Vagina (tissue), 2 donors: ENCODE data around the gene ATRN. TPM values are rescaled to one million over a fixed set of nuclear protein-coding genes. Genes with fewer than 3 reads are reported as not detected.
A peak's percentile ranks its signal among the peaks of the same experiment; 100 is the strongest.

Source experiments
- DNase-seq, 2 donors: peaks; one replicate each; pipeline ENCODE4 v3.0.0-alpha.2; 2017; ENCODE audit errors: extremely low spot score in 2 of 2
- H3K27ac ChIP-seq: fragments of 200-600 bp; sonication (generic); one replicate; pipeline ENCODE4 v1.5.1; 2019
- H3K27me3 ChIP-seq: fragments of 200-600 bp; sonication (generic); one replicate; pipeline ENCODE4 v1.5.1; 2019
- H3K36me3 ChIP-seq, 2 donors: fragments of 200-600 bp; sonication (generic); one replicate each; pipeline ENCODE4 v1.5.1; 2017 to 2019
- H3K4me1 ChIP-seq: fragments of 200-600 bp; sonication (generic); one replicate; pipeline ENCODE4 v1.5.1; 2019
- H3K4me3 ChIP-seq, 2 donors: fragments of 200-600 bp; sonication (generic); 1 replicate in 1 of 2; 2 replicates in 1 of 2; pipeline ENCODE4 v1.5.1; 2016 to 2019
- H3K9me3 ChIP-seq: fragments of 200-600 bp; sonication (generic); one replicate; pipeline ENCODE4 v1.5.1; 2019
- POLR2A ChIP-seq, 2 donors: fragments of 450-650 bp; IDR thresholded peaks; one replicate each; pipeline ENCODE4 v1.6.1; 2017; ENCODE audit warnings: antibody characterized with exemption in 2 of 2, mild to moderate bottlenecking in 2 of 2, moderate library complexity in 2 of 2
- POLR2AphosphoS5 ChIP-seq, 2 donors: sonication (generic); formaldehyde crosslinking; IDR thresholded peaks; one replicate each; pipeline ENCODE4 v1.9.0; 2017; ENCODE audit warnings: antibody characterized with exemption in 2 of 2, mild to moderate bottlenecking in 2 of 2, low read depth in 1 of 2; ENCODE audit not compliant: insufficient read depth in 1 of 2
- intact Hi-C: fragments of 100-400 bp; cut with DNase I; formaldehyde crosslinking; loops from one replicate; pipeline ENCODE4 v1.15.1; 2023
- total RNA-seq: library from RNA; depleted of rRNA; stranded (reverse); fragments of >200 nt; gene quantifications from one replicate; pipeline ENCODE4 v1.2.3, GENCODE V29; 2016
- TF ChIP-seq, protein P1 (sequence below), 3 experiments: fragments of 450-650 bp in 2 of 3; fragments of 200-600 bp in 1 of 3; sonication (generic) in 1 of 3; IDR thresholded peaks; one replicate each; pipeline ENCODE4 v1.5.1; 2017 to 2019; ENCODE audit warnings: antibody characterized with exemption in 3 of 3, mild to moderate bottlenecking in 2 of 3, moderate library complexity in 2 of 3

The ATRN gene
- total RNA-seq, 1 donor from 2014 or later, result 22.8 TPM

DNA sequence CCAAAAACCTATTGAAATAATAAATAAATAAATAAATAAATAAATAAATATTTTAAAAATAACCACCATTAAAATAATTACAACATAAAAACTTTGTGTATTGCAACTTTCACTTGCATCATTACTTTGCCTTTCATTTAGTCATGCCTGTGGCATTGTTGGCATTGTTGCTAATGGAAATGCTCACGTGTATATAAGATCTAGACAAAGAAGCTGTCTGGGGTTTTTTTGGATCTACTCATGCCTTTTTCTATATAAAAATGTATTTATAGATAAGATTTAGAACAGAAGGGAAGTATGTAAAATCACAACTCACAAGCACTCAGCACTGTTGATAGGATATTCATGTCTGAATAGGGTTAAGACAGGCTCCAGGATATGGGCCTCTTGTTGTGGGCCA, 164.5 kb downstream of the ATRN start:
- Histone ChIP-seq H3K27me3 (no peaks in the 10 kb centered on the region), H3K4me3 (no peak overlapping the region), H3K9me3 (no peaks in the 10 kb centered on the region), H3K27ac (no peak overlapping the region), H3K4me1 (no peaks in the 10 kb centered on the region), H3K36me3 (peaks cover 0 to 4% of the 10 kb centered on the region in 2 donors)
- DNase-seq, result no peak
- intact Hi-C loops, result no loop called here
- no peak for TF ChIP-seq POLR2A (IDR thresholded peaks at IDR 0.05)
- TF ChIP-seq POLR2AphosphoS5 (IDR thresholded peaks at IDR 0.05; ENCODE audit: insufficient read depth in 1 of 2, low read depth in 1 of 2), result no peak
- TF ChIP-seq, protein P1, sequence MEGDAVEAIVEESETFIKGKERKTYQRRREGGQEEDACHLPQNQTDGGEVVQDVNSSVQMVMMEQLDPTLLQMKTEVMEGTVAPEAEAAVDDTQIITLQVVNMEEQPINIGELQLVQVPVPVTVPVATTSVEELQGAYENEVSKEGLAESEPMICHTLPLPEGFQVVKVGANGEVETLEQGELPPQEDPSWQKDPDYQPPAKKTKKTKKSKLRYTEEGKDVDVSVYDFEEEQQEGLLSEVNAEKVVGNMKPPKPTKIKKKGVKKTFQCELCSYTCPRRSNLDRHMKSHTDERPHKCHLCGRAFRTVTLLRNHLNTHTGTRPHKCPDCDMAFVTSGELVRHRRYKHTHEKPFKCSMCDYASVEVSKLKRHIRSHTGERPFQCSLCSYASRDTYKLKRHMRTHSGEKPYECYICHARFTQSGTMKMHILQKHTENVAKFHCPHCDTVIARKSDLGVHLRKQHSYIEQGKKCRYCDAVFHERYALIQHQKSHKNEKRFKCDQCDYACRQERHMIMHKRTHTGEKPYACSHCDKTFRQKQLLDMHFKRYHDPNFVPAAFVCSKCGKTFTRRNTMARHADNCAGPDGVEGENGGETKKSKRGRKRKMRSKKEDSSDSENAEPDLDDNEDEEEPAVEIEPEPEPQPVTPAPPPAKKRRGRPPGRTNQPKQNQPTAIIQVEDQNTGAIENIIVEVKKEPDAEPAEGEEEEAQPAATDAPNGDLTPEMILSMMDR (IDR thresholded peaks at IDR 0.05), result no peak

DNA sequence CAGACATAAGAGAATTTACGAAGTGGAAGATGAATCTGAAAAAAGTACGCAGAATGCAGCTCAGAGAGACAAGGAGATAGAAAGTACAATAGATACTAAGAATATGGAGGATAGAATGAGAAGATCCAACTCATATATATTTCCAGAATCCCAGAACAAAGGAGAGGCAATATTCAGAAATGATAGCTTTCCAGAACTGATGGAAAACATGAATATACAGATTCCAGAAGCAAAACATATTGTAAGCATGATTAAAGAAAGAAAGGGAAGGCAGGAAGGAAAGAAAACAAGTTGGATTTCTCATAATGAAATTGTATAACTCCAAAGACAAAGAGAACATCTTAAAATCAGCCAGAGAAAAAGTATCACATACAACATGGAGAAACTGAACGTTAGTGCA, 169.4 kb downstream of the ATRN start:
- H3K4me3 ChIP-seq, result no peak overlapping the region
- H3K27me3 ChIP-seq, result no peaks in the 10 kb centered on the region
- H3K9me3 ChIP-seq, result no peaks in the 10 kb centered on the region
- H3K27ac ChIP-seq, result no peak overlapping the region
- no peaks in the 10 kb centered on the region for H3K4me1 ChIP-seq
- intact Hi-C loops, result no loop called here
- H3K36me3 ChIP-seq, result peaks cover 4 to 7% of the 10 kb centered on the region in 2 donors
- TF ChIP-seq POLR2AphosphoS5 (IDR thresholded peaks at IDR 0.05; ENCODE audit: insufficient read depth in 1 of 2, low read depth in 1 of 2) (no peak), POLR2A (IDR thresholded peaks at IDR 0.05) (no peak)
- TF ChIP-seq, protein P1 (IDR thresholded peaks at IDR 0.05), result no peak
- no peak for DNase-seq

DNA sequence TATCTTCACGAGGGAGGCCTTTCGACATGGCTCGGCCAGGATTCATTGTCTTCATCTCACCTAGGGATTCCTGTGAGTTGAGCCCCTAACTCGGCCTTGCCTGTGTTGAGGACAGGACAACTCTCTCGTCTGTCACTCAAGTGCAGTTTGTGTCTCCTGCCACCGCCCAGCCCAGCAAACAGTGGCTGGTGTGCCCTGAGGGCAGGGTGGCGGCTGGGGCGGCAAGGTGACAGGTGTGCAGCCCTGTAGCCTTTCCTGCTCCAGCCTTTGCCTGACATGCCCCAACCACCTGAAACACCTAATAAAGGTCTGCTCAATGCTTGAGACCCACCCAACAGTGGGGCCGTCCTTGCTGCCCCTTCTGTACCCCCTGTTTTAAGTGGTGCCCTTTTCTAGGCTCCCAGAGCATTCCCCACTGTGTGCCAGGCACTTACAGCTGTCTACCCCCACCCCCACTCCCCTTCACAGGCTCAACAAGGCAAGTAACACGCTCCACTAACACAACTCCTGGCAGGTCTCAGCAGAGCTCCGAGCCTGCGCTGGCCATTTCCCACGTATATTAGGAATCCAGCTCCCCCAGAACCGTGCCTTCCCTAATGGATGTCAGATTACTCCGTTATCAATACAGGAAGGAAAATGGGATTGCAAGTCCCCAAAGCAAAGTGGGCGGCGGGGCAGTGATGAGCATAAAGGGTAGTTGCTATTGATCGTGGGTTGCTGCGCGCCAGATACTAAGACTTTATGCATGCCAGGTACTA, 174.7 kb downstream of the ATRN start:
- H3K4me3 ChIP-seq, result no peak overlapping the region
- intact Hi-C loops, result no loop called here
- H3K36me3 ChIP-seq, result peaks cover 0 to 16% of the 10 kb centered on the region in 2 donors
- H3K27me3 ChIP-seq, result no peaks in the 10 kb centered on the region
- H3K9me3 ChIP-seq, result no peaks in the 10 kb centered on the region
- no peak overlapping the region for H3K27ac ChIP-seq
- no peaks in the 10 kb centered on the region for H3K4me1 ChIP-seq
- DNase-seq, result no peak
- TF ChIP-seq POLR2AphosphoS5 (IDR thresholded peaks at IDR 0.05; ENCODE audit: insufficient read depth in 1 of 2, low read depth in 1 of 2) (no peak), POLR2A (IDR thresholded peaks at IDR 0.05) (no peak)
- TF ChIP-seq, protein P1 (IDR thresholded peaks at IDR 0.05), result no peak

DNA sequence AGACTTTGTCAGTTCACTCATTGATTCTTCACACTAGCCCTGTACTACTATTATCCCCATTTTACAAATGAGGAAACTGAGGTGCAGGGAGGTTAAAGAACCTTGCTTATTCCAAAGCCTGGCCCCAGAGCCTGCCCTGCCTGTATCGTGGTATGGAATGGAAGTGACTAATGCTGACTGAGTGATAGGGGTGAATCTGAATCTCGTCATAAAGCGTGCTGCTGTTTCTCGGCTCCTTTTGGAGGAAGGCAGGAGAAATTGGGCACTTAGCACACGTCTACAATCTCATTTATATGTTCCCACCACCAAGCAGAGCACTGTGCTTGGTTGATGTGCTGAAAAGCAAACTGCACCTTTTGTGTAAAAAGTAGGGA, 175.2 kb downstream of the ATRN start:
- H3K27me3 ChIP-seq, result no peaks in the 10 kb centered on the region
- H3K27ac ChIP-seq, result no peak overlapping the region
- no peak overlapping the region for H3K4me3 ChIP-seq
- TF ChIP-seq, protein P1 (IDR thresholded peaks at IDR 0.05), result no peak
- no peak for TF ChIP-seq POLR2AphosphoS5 (IDR thresholded peaks at IDR 0.05; ENCODE audit: insufficient read depth in 1 of 2, low read depth in 1 of 2)
- TF ChIP-seq POLR2A (IDR thresholded peaks at IDR 0.05), result no peak
- no peaks in the 10 kb centered on the region for H3K9me3 ChIP-seq
- H3K4me1 ChIP-seq, result no peaks in the 10 kb centered on the region
- intact Hi-C loops, result no loop called here
- DNase-seq, result no peak
- peaks cover 0 to 16% of the 10 kb centered on the region in 2 donors for H3K36me3 ChIP-seq

DNA sequence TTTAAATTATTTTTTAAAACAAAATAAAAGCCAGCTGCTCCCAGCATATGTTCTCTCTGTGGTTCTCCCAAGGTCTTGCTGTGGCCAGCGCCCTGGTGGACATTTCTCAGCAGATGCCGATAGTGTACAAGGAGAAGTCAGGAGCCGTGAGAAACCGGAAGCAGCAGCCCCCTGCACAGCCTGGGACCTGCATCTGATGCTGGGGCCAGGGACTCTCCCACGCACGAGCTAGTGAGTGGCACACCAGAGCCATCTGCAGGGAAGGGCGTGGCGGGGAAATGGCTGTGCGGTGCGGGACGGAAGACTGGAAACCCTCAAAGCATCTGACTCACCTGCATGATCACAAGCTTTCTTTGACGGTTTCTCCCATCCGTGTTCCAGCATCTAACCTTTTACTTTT, 175.8 kb downstream of the ATRN start:
- TF ChIP-seq POLR2AphosphoS5 (IDR thresholded peaks at IDR 0.05; ENCODE audit: insufficient read depth in 1 of 2, low read depth in 1 of 2), result no peak
- no peak for TF ChIP-seq POLR2A (IDR thresholded peaks at IDR 0.05)
- TF ChIP-seq, protein P1 (IDR thresholded peaks at IDR 0.05), result no peak
- peak in 1 of 2 donors; percentile 67 for DNase-seq
- Histone ChIP-seq H3K9me3 (no peaks in the 10 kb centered on the region), H3K36me3 (peaks cover 0 to 16% of the 10 kb centered on the region in 2 donors), H3K4me3 (no peak overlapping the region), H3K27ac (no peak overlapping the region), H3K27me3 (no peaks in the 10 kb centered on the region), H3K4me1 (no peaks in the 10 kb centered on the region)
- intact Hi-C loops, result no loop called here
